ENCODE results near the gene MAPK1. TPM values are rescaled to one million over a fixed set of nuclear protein-coding genes. Genes with fewer than 3 reads are reported as not detected.
A peak's percentile ranks its signal among the peaks of the same experiment; 100 is the strongest.
"Not testable (repeated sequence)": the region's sequence is repeated elsewhere in the genome, so short reads cannot be mapped to it uniquely, and the experiment has no call there.

Gene MAPK1
- total RNA-seq, 4 donors from 2014 or later, result 72.3 to 121 (median 85.2) TPM

GRCh38 chr22:21896951-21897513 is 29.6 kb upstream of the MAPK1 start:
- intact Hi-C loops (cut with DNase I; ENCODE audit: low total_unique reads), result no loop called here
- TF ChIP-seq CTCF (IDR thresholded peaks at IDR 0.05) (no peak), POLR2A (IDR thresholded peaks at IDR 0.05) (no peak)
- no peak overlapping the region for H3K4me3 ChIP-seq (ENCODE audit: low read depth, poor library complexity, severe bottlenecking)
- WGBS, 2 donors, result 93 to 94% methylated on average over 5 of the region's 5 CpGs
- no peak for DNase-seq (ENCODE audit: low spot score in 2 of 2)

- intact Hi-C loops (cut with DNase I; ENCODE audit: low total_unique reads); DNase-seq (ENCODE audit: low spot score in 2 of 2); H3K4me3 ChIP-seq (ENCODE audit: low read depth, poor library complexity, severe bottlenecking): not testable (repeated sequence)
- WGBS, 2 donors, result 90 to 94% methylated on average over 4 of the region's 4 CpGs
Measured at GRCh38 chr22:21896275-21896674, 28.8 kb upstream of the MAPK1 start.

- intact Hi-C loops (cut with DNase I; ENCODE audit: low total_unique reads), result no loop called here
- WGBS, 2 donors, result 90 to 94% methylated on average over 8 of the region's 8 CpGs
- no peak for DNase-seq (ENCODE audit: low spot score in 2 of 2)
- TF ChIP-seq POLR2A (IDR thresholded peaks at IDR 0.05) (no peak), CTCF (IDR thresholded peaks at IDR 0.05) (no peak)
- no peak overlapping the region for H3K4me3 ChIP-seq (ENCODE audit: low read depth, poor library complexity, severe bottlenecking)
Measured at GRCh38 chr22:21894799-21895198, 27.4 kb upstream of the MAPK1 start.

GRCh38 chr22:21889251-21889990 is 22.0 kb upstream of the MAPK1 start:
- intact Hi-C loops (cut with DNase I; ENCODE audit: low total_unique reads), result no loop called here
- DNase-seq (ENCODE audit: low spot score in 2 of 2), result no peak
- TF ChIP-seq POLR2A (IDR thresholded peaks at IDR 0.05) (no peak), CTCF (IDR thresholded peaks at IDR 0.05) (no peak)
- no peak overlapping the region for H3K4me3 ChIP-seq (ENCODE audit: low read depth, poor library complexity, severe bottlenecking)
- WGBS, 2 donors, result 94 to 97% methylated on average over 10 of the region's 10 CpGs

- no peak overlapping the region for H3K4me3 ChIP-seq (ENCODE audit: low read depth, poor library complexity, severe bottlenecking)
- TF ChIP-seq POLR2A (IDR thresholded peaks at IDR 0.05), result no peak
- TF ChIP-seq CTCF (IDR thresholded peaks at IDR 0.05), result no peak
- no peak for DNase-seq (ENCODE audit: low spot score in 2 of 2)
- intact Hi-C loops (cut with DNase I; ENCODE audit: low total_unique reads), result no loop called here
Measured at GRCh38 chr22:21887841-21888240, 20.4 kb upstream of the MAPK1 start.

GRCh38 chr22:21883930-21884329 is 16.5 kb upstream of the MAPK1 start:
- intact Hi-C loops (cut with DNase I; ENCODE audit: low total_unique reads); H3K4me3 ChIP-seq (ENCODE audit: low read depth, poor library complexity, severe bottlenecking): not testable (repeated sequence)
- peak in 1 of 2 donors; percentile 50 for DNase-seq (ENCODE audit: low spot score in 2 of 2)
- 93 to 100% methylated on average over 3 to 14 of the region's 26 CpGs for WGBS, 2 donors

- DNase-seq (ENCODE audit: low spot score in 2 of 2); H3K4me3 ChIP-seq (ENCODE audit: low read depth, poor library complexity, severe bottlenecking); intact Hi-C loops (cut with DNase I; ENCODE audit: low total_unique reads): not testable (repeated sequence)
- WGBS, 2 donors, result 76 to 100% methylated on average over 1 to 3 of the region's 7 CpGs
Measured at GRCh38 chr22:21882754-21883333, 15.4 kb upstream of the MAPK1 start.
